Body of pancreas (tissue), 4 donors: ENCODE measurements around the gene ANTXR2. TPM values are rescaled to one million over a fixed set of nuclear protein-coding genes. Genes with fewer than 3 reads are reported as not detected.

ENCODE experiments used
- ATAC-seq: fragments of 150-250 bp; one replicate; pipeline ENCODE4 v1.9.1; 2016
- DNase-seq, 4 donors: peaks; one replicate each; pipeline ENCODE4 v3.0.0-alpha.2; 2019
- H3K27ac ChIP-seq, 4 donors: fragments of 200-600 bp; sonication (generic); 1 replicate in 3 of 4; 2 replicates in 1 of 4; pipeline versions ENCODE4 v1.5.1 to v1.6.1; 2016 to 2019; ENCODE audit warnings: mild to moderate bottlenecking in 1 of 4, mixed read lengths in 1 of 4, moderate library complexity in 1 of 4
- H3K27me3 ChIP-seq, 2 donors: fragments of 200-600 bp; sonication (generic); one replicate each; pipeline ENCODE4 v1.6.0; 2016; ENCODE audit warnings: mild to moderate bottlenecking in 1 of 2
- H3K36me3 ChIP-seq, 2 donors: fragments of 200-600 bp; sonication (generic); replicated peaks in 1 of 2; 2 replicates each; pipeline ENCODE4 v1.5.1; 2016; ENCODE audit warnings: low read depth in 2 of 2; ENCODE audit not compliant: insufficient read depth in 1 of 2
- H3K4me1 ChIP-seq: fragments of 200-600 bp; sonication (generic); one replicate; pipeline ENCODE4 v1.6.0; 2016
- H3K4me3 ChIP-seq, 2 donors: fragments of 200-600 bp; sonication (generic); 1 replicate in 1 of 2; 2 replicates in 1 of 2; pipeline ENCODE4 v1.5.1; 2016 to 2019
- H3K9me3 ChIP-seq, 3 donors: fragments of 200-600 bp; sonication (generic); 1 replicate in 2 of 3; 2 replicates in 1 of 3; pipeline ENCODE4 v1.5.1; 2016
- POLR2A ChIP-seq, 3 donors: fragments of 450-650 bp; IDR thresholded peaks; one replicate each; pipeline ENCODE4 v1.6.1; 2016; ENCODE audit warnings: antibody characterized with exemption in 3 of 3, mild to moderate bottlenecking in 2 of 3
- WGBS, 2 donors: methylation state at CpG; one replicate each; pipeline ENCODE4 v1.1.5; 2017; 5-methylcytosine and 5-hydroxymethylcytosine counted together
- intact Hi-C: fragments of 100-400 bp; cut with DNase I; formaldehyde crosslinking; loops from one replicate; pipeline ENCODE4 v1.15.1; 2023
- total RNA-seq, 2 donors: library from RNA; depleted of rRNA; stranded (reverse); fragments of >200 nt; gene quantifications; one replicate each; pipeline ENCODE4 v1.1.0, GENCODE V29; 2016
- TF ChIP-seq, protein P1 (sequence below), 7 experiments: fragments of 450-650 bp in 4 of 7; fragments of 200-600 bp in 3 of 7; sonication (generic) in 3 of 7; IDR thresholded peaks; one replicate each; pipeline ENCODE4 v1.5.1; 2016 to 2019; ENCODE audit warnings: antibody characterized with exemption in 7 of 7

Gene ANTXR2
- total RNA-seq, 2 donors from 2014 or later, result 16.9 to 34.6 TPM

DNA sequence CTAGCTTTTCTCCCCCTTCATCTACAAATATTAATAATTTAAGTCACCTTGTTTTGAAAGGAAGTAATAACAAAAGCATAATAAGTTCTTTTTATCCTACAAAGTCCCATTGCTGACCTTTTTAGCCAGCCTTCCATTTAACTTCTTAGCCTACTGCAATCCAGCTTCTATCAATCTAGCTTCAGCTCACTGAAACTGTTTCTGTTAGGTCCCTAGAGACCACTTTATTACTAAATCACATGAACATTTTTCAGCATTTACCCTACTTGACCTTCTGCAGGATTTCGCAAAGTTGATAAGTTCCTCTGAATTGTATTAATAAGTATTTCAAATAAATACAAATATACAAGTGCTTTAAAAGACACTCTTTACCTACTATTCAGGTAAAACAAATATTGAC, 186.5 kb downstream of the ANTXR2 start:
- Histone ChIP-seq H3K4me1 (no peaks in the 10 kb centered on the region), H3K27ac (no peak overlapping the region), H3K4me3 (no peak overlapping the region), H3K36me3 (no peaks in the 10 kb centered on the region), H3K9me3 (no peaks in the 10 kb centered on the region), H3K27me3 (no peaks in the 10 kb centered on the region)
- 19 to 48% methylated on average over 1 of the region's 1 CpG for WGBS, 2 donors
- no peak for DNase-seq
- no peak for ATAC-seq
- TF ChIP-seq, protein P1, sequence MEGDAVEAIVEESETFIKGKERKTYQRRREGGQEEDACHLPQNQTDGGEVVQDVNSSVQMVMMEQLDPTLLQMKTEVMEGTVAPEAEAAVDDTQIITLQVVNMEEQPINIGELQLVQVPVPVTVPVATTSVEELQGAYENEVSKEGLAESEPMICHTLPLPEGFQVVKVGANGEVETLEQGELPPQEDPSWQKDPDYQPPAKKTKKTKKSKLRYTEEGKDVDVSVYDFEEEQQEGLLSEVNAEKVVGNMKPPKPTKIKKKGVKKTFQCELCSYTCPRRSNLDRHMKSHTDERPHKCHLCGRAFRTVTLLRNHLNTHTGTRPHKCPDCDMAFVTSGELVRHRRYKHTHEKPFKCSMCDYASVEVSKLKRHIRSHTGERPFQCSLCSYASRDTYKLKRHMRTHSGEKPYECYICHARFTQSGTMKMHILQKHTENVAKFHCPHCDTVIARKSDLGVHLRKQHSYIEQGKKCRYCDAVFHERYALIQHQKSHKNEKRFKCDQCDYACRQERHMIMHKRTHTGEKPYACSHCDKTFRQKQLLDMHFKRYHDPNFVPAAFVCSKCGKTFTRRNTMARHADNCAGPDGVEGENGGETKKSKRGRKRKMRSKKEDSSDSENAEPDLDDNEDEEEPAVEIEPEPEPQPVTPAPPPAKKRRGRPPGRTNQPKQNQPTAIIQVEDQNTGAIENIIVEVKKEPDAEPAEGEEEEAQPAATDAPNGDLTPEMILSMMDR (IDR thresholded peaks at IDR 0.05), result no peak
- no peak for TF ChIP-seq POLR2A (IDR thresholded peaks at IDR 0.05)
- intact Hi-C loops, result no loop called here

- intact Hi-C loops, result no loop called here
- no peaks in the 10 kb centered on the region for H3K9me3 ChIP-seq
- no peaks in the 10 kb centered on the region for H3K4me1 ChIP-seq
- no peaks in the 10 kb centered on the region for H3K36me3 ChIP-seq
- no peak for DNase-seq
- 55% methylated on average over 5 of the region's 5 CpGs for WGBS, 2 donors
- no peak overlapping the region for H3K4me3 ChIP-seq
- no peak for ATAC-seq
- TF ChIP-seq, protein P1 (IDR thresholded peaks at IDR 0.05), result no peak
- no peak for TF ChIP-seq POLR2A (IDR thresholded peaks at IDR 0.05)
- H3K27ac ChIP-seq, result no peak overlapping the region
- no peaks in the 10 kb centered on the region for H3K27me3 ChIP-seq
These were observed 187.0 kb downstream of the ANTXR2 start for GRCh38 chr4:79886021-79886420.

DNA sequence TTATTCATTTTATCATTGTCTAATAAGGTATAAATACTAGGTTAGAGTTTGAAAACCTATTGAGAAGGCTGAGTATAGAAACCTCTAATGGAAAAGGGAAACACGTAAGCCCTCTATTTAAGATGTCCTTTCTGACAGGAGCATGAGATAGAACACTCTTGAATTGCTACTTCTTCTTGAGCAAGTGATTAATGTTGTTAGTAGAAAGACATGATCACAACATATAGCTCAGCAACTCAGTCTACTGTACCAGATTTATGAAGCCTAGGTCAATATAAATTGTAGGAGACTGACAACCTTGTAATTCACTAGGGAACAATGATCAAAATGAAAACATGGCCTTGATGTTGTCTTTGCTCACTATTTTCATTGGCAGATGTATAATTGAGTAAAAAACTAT, 189.7 kb downstream of the ANTXR2 start:
- ATAC-seq (no peak), DNase-seq (no peak)
- Histone ChIP-seq H3K27ac (no peak overlapping the region), H3K4me1 (no peaks in the 10 kb centered on the region), H3K36me3 (no peaks in the 10 kb centered on the region), H3K9me3 (no peaks in the 10 kb centered on the region), H3K27me3 (no peaks in the 10 kb centered on the region), H3K4me3 (no peak overlapping the region)
- intact Hi-C loops, result no loop called here
- 83 to 93% methylated on average over 1 of the region's 1 CpG for WGBS, 2 donors
- no peak for TF ChIP-seq POLR2A (IDR thresholded peaks at IDR 0.05)
- TF ChIP-seq, protein P1 (IDR thresholded peaks at IDR 0.05), result no peak

DNA sequence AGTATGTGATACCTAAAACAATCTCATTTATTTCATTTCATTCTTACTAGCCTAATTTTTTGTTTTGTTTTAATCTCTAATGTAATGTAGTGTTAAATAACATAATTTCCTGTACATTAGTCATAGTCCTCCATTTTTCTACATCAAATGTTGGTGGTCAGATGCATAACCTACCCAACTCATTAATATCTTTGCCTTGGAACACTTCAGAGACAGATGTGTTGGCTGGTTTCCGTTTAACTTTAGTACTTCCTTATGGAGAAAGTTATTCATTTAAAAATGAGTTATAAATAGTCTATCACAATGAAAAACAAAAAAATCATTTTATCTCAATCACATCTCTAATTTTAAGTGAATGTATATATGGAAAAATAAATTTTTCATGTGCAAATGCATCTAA, 190.2 kb downstream of the ANTXR2 start:
- intact Hi-C loops, result no loop called here
- TF ChIP-seq, protein P1 (IDR thresholded peaks at IDR 0.05), result no peak
- TF ChIP-seq POLR2A (IDR thresholded peaks at IDR 0.05), result no peak
- H3K4me1 ChIP-seq, result no peaks in the 10 kb centered on the region
- no peaks in the 10 kb centered on the region for H3K27me3 ChIP-seq
- H3K4me3 ChIP-seq, result no peak overlapping the region
- no peaks in the 10 kb centered on the region for H3K9me3 ChIP-seq
- H3K27ac ChIP-seq, result no peak overlapping the region
- ATAC-seq (no peak), DNase-seq (no peak)
- H3K36me3 ChIP-seq, result no peaks in the 10 kb centered on the region
- 35 to 39% methylated on average over 1 of the region's 1 CpG for WGBS, 2 donors

GRCh38 chr4:79881407-79881806, 191.6 kb downstream of the ANTXR2 start:
- DNase-seq (no peak), ATAC-seq (no peak)
- Histone ChIP-seq H3K9me3 (no peaks in the 10 kb centered on the region), H3K4me3 (no peak overlapping the region), H3K36me3 (no peaks in the 10 kb centered on the region), H3K27me3 (no peaks in the 10 kb centered on the region), H3K27ac (no peak overlapping the region), H3K4me1 (no peaks in the 10 kb centered on the region)
- intact Hi-C loops, result no loop called here
- no peak for TF ChIP-seq POLR2A (IDR thresholded peaks at IDR 0.05)
- TF ChIP-seq, protein P1 (IDR thresholded peaks at IDR 0.05), result no peak
